Measurements from ENCODE around the gene SGSH.

- TF ChIP-seq CTCF (conservative IDR thresholded peaks at IDR 0.05) (no peak), ZFX (IDR thresholded peaks at IDR 0.05) (no peak)
Measured at GRCh38 chr17:80212109-80212508, 8.0 kb downstream of the SGSH start.
